Stimulated activated CD8-positive, alpha-beta memory T cell treated with anti-CD3 and anti-CD28 coated beads, Interleukin-2, amount 100 ng/mL, for 48 hours (primary cell): ENCODE measurements around the gene FNDC11.
"Not testable (repeated sequence)": the region's sequence is repeated elsewhere in the genome, so short reads cannot be mapped to it uniquely, and the experiment has no call there.

ENCODE experiments used
- DNase-seq, 2 donors: peaks; one replicate each; pipeline ENCODE4 v3.0.0-alpha.2; 2020; ENCODE audit warnings: low read depth in 2 of 2

Gene FNDC11

GRCh38 chr20:63553933-63554290 lies at the start of gene FNDC11:
Gene FNDC11, plus strand, starts transcription at chr20:63554159. Its CDS starts 1,505 bp downstream, at chr20:63555664.
- peak in 1 of 2 donors; percentile 23 for DNase-seq

- DNase-seq = no peak
Measured at GRCh38 chr20:63504642-63505041, 49.3 kb upstream of the FNDC11 start.

- no peak for DNase-seq
Measured at GRCh38 chr20:63505281-63505680, 48.7 kb upstream of the FNDC11 start.

GRCh38 chr20:63505723-63506122 lies 48.2 kb upstream of the FNDC11 start:
- DNase-seq = no peak

- DNase-seq = no peak
Measured at GRCh38 chr20:63507083-63507743, 46.7 kb upstream of the FNDC11 start.

- DNase-seq = no peak
Measured at GRCh38 chr20:63508072-63508768, 45.7 kb upstream of the FNDC11 start.

GRCh38 chr20:63509088-63509564 lies 44.8 kb upstream of the FNDC11 start:
- no peak for DNase-seq

- no peak for DNase-seq
Measured at GRCh38 chr20:63513207-63513606, 40.8 kb upstream of the FNDC11 start.

GRCh38 chr20:63514520-63514919 lies 39.4 kb upstream of the FNDC11 start:
- not testable (repeated sequence) for DNase-seq

GRCh38 chr20:63517376-63518309 lies 36.3 kb upstream of the FNDC11 start:
- no peak for DNase-seq

GRCh38 chr20:63518351-63518861 lies 35.6 kb upstream of the FNDC11 start:
- DNase-seq = no peak

GRCh38 chr20:63518946-63519667 lies 34.9 kb upstream of the FNDC11 start:
- DNase-seq = no peak

- DNase-seq = peak; percentile 49 to 51
Measured at GRCh38 chr20:63519668-63520503, 34.1 kb upstream of the FNDC11 start.

GRCh38 chr20:63520504-63520933 lies 33.4 kb upstream of the FNDC11 start, which contains the start of gene PPDPF:
Gene PPDPF, plus strand, starts transcription at chr20:63520765. Its CDS starts 544 bp downstream, at chr20:63521309.
- DNase-seq = peak; percentile 66 to 76

GRCh38 chr20:63520934-63521601 lies 32.9 kb upstream of the FNDC11 start:
- peak; percentile 50 to 59 for DNase-seq

- DNase-seq = no peak
Measured at GRCh38 chr20:63521602-63522001, 32.4 kb upstream of the FNDC11 start.

- DNase-seq = no peak
Measured at GRCh38 chr20:63522091-63522868, 31.7 kb upstream of the FNDC11 start.

GRCh38 chr20:63522981-63523611 lies 30.9 kb upstream of the FNDC11 start:
- no peak for DNase-seq
